ENCODE data around the gene TSPAN7.

Gene TSPAN7

DNA sequence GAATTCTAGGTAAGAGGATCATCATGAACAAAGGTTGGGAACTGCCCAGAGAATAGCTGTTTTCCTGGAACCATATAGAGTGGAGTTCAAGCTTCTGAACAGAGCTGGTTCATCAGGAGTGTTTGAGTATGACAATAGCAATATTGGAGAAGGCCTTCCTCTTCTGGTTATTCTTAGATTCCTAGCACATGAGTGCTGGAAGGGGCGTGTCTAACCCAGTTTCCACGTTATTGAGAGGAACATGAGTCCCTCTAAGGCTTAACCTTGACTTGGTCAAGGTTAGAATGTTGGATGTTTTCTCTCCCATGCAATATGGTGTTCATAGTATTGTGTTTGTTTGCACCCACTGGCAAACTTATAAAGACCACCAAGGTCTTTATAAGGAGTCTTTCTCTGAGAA is 101.3 kb downstream of the TSPAN7 start:
- no peak for DNase-seq (ENCODE audit: low spot score)
- in situ Hi-C loops (cut with MboI; ENCODE audit: low sequenced_read_pairs, unreplicated experiment): no loop called here
- no peak for TF ChIP-seq CTCF (IDR thresholded peaks at IDR 0.05; ENCODE audit: borderline replicate concordance, control extremely low read depth, extremely low read depth, insufficient read depth, missing control alignments)

DNA sequence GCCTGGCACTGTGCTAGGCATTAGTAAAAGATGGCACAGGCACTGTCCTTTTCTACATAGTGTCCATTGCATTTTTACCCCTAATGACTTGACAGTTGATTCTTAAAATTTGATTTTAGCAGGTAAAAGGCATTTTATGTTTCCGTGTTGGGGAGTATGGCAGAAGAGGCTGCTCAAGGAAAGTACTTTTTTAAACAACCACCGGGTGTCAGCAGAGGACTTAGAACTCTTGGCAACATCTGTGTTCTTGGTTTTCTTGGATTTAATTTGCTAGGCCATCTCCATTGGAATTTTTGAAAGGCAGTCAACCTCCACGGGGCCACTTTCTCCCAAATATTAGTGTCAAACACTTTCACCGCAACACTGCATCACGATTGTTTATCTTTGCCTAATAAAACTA is 102.9 kb downstream of the TSPAN7 start:
- peak; percentile 12 for DNase-seq (ENCODE audit: low spot score)
- in situ Hi-C loops (cut with MboI; ENCODE audit: low sequenced_read_pairs, unreplicated experiment): no loop called here

DNA sequence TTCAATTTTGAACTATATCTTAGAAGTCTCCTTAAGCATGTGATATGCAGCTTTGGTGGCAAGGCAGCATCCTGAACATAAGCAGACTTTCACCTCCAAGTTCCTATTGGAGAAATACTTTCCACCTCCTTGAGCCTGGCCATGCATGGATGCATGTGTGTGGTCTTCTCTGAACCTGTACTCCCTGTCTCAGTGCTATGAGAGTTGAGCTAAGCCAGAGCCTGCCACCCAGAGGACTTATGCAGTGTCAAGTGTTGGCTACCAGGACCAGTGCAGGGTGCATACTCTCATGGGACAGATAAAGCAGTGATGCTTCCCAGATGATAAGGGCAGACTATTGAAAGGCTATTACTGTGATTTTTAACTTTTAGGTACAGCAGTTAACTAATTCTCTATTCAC is 105.6 kb downstream of the TSPAN7 start:
- no peak for DNase-seq (ENCODE audit: low spot score)
- TF ChIP-seq CTCF (IDR thresholded peaks at IDR 0.05; ENCODE audit: borderline replicate concordance, control extremely low read depth, extremely low read depth, insufficient read depth, missing control alignments): no peak
- in situ Hi-C loops (cut with MboI; ENCODE audit: low sequenced_read_pairs, unreplicated experiment): no loop called here

More for the DNA sequence above, 102.9 kb downstream of the TSPAN7 start:
- no peak for TF ChIP-seq CTCF (IDR thresholded peaks at IDR 0.05; ENCODE audit: borderline replicate concordance, control extremely low read depth, extremely low read depth, insufficient read depth, missing control alignments)

- in situ Hi-C loops (cut with MboI; ENCODE audit: low sequenced_read_pairs, unreplicated experiment): no loop called here
- no peak for DNase-seq (ENCODE audit: low spot score)
- TF ChIP-seq CTCF (IDR thresholded peaks at IDR 0.05; ENCODE audit: borderline replicate concordance, control extremely low read depth, extremely low read depth, insufficient read depth, missing control alignments): no peak
These were observed 107.4 kb downstream of the TSPAN7 start for GRCh38 chrX:38668771-38669170.

DNA sequence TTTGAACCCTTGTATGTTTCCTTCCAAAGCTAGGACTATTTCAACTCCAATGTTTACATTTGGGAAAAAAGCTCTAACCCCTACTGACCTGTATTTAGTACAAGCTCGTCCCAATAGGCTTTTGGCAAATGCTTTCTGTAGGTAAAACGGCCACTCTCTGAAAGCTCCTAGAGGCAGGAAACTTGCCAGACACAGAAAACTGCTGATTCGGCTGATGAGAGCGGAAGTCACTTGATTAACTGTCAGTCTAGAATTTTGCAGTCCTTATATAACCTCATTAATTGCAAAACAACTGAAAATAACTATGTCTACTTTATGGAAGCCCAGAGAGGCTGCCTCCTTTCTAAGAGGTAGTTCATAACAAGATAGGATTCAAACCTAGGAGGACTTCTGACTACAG is 108.1 kb downstream of the TSPAN7 start:
- in situ Hi-C loops (cut with MboI; ENCODE audit: low sequenced_read_pairs, unreplicated experiment): no loop called here
- DNase-seq (ENCODE audit: low spot score): no peak
- TF ChIP-seq CTCF (IDR thresholded peaks at IDR 0.05; ENCODE audit: borderline replicate concordance, control extremely low read depth, extremely low read depth, insufficient read depth, missing control alignments): no peak

DNA sequence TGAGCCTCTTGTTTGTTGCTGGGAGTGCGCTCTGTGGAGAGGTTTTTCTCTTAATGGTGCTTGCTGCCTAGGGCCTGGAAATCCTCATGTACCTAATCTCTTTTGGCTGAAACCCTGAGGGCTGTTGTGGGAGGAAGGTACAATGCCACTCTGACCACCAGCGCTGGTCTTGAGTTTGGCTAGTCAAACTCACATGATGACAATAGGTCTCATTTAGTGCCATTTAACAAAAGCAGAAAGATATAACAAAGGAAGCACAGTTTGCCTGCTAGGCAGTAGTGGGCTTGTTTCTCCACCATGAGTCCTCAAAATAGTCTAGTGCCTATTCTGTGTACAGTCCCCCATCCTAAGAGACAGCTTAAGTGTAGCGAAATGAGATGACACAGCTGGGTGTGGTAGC is 111.3 kb downstream of the TSPAN7 start:
- in situ Hi-C loops (cut with MboI; ENCODE audit: low sequenced_read_pairs, unreplicated experiment): no loop called here
- TF ChIP-seq CTCF (IDR thresholded peaks at IDR 0.05; ENCODE audit: borderline replicate concordance, control extremely low read depth, extremely low read depth, insufficient read depth, missing control alignments): no peak
- DNase-seq (ENCODE audit: low spot score): no peak

DNA sequence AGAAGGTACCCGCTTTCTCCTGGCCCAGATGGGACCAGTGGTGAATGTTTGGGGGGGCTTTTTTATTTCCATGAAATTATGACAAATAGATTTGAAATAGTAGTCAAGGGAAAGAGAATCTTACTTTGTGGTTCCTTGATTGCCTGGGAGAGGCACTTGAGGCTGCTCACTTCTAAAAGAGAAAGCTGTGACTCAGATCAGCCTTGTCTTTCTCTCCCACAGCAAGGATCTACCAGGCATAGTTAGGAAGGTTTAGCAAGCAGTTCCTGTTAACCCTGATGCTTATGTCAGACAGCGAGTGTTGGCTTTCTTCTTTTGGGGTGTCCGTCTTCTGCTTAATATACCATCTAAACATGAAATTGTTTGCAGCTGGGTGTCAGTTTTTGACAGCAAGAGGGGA is 114.5 kb downstream of the TSPAN7 start:
- DNase-seq (ENCODE audit: low spot score): no peak
- in situ Hi-C loops (cut with MboI; ENCODE audit: low sequenced_read_pairs, unreplicated experiment): no loop called here
- TF ChIP-seq CTCF (IDR thresholded peaks at IDR 0.05; ENCODE audit: borderline replicate concordance, control extremely low read depth, extremely low read depth, insufficient read depth, missing control alignments): no peak

All from GM13976 (cell line).